Activated CD8-positive, alpha-beta T cell treated with anti-CD3 and anti-CD28 coated beads, Interleukin-2, amount 10 ng/mL, durations not matched to agents 7 days and 5 days (primary cell): Measurements from ENCODE around the gene APOH. TPM values are rescaled to one million over a fixed set of nuclear protein-coding genes. Genes with fewer than 3 reads are reported as not detected.

Experiments
- ATAC-seq: fragments of 150-1000 bp; cut with Tn5 transposase; one replicate; pipeline ENCODE4 v1.10.0; 2021; ENCODE audit warnings: moderate library complexity
- CTCF ChIA-PET: fragments of 350-600 bp; sonication (Branson Sonifier 250); formaldehyde crosslinking; loops from one replicate; lab custom pipeline; 2021; ENCODE audit warnings: antibody characterized with exemption; lab: Charles Lee
- POLR2A ChIA-PET: fragments of 350-600 bp; sonication (Branson Sonifier 250); formaldehyde crosslinking; loops from one replicate; lab custom pipeline; 2021; ENCODE audit warnings: antibody characterized with exemption; lab: Charles Lee
- DNase-seq: peaks from one replicate; pipeline ENCODE4 v3.0.0-alpha.2; 2020
- H3K27ac Mint-ChIP-seq: one replicate; pipeline ENCODE4 v1.8.0; 2021; ENCODE audit warnings: mild to moderate bottlenecking, mixed read lengths
- H3K27me3 Mint-ChIP-seq: one replicate; pipeline ENCODE4 v1.8.0; 2021; ENCODE audit warnings: low read depth, mixed read lengths
- H3K36me3 Mint-ChIP-seq: one replicate; pipeline ENCODE4 v1.8.0; 2021; ENCODE audit warnings: low read depth, mixed read lengths
- H3K4me1 Mint-ChIP-seq: one replicate; pipeline ENCODE4 v1.8.0; 2021; ENCODE audit warnings: low read depth, mixed read lengths
- H3K4me3 Mint-ChIP-seq: one replicate; pipeline ENCODE4 v1.8.0; 2021; ENCODE audit warnings: mild to moderate bottlenecking, mixed read lengths
- H3K9me3 Mint-ChIP-seq: one replicate; pipeline ENCODE4 v1.8.0; 2022; ENCODE audit warnings: mixed read lengths; ENCODE audit not compliant: insufficient read depth
- total RNA-seq, 2 experiments: library from RNA; stranded (reverse); gene quantifications; one replicate each; pipeline ENCODE4 v1.2.3, GENCODE V29; 2021

APOH gene
- total RNA-seq, 2 experiments from 2014 or later, result not detected

DNA sequence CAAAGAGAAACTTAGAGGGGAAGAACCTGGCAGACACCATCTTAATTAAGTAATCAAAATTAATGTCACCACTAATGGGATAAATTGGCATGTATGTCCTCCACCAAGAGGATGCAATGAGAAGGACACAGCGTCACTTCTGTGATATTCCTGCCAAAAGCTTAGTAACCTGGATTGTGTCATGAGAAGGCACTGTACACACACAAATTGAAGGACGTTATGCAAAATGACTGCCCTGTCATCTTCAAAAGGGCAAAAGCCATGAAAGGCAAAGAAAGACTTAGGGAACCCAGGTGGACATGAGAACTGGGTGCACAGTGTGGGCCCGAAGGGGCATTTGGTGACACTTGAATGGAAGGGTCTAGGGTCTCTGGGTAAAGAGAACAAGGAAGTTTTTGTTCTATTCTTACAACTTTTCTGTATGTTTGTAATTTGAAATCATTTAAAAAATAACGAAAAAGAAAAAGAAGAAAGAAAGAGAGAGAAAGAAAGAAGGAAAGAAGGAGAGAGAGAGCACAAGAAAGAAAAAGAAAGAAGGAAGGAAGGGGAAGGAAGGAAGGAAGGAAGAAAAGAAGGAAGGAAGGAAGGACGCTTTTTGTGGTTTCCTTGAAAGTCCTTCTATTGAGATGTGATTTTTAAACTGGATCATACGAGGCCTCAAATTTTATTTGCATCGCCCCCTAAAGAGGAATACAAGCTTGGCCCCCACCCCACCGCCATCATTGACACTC is 4.0 kb upstream of the APOH start:
- ATAC-seq, result no peak
- H3K36me3 Mint-ChIP-seq, result no peaks in the 10 kb centered on the region
- DNase-seq, result no peak
- H3K4me3 Mint-ChIP-seq, result no peak overlapping the region
- ChIA-PET CTCF (no interaction called here), POLR2A (no interaction called here)
- peaks cover 15% of the 10 kb centered on the region for H3K27me3 Mint-ChIP-seq
- no peak overlapping the region for H3K27ac Mint-ChIP-seq
- peaks cover 4% of the 10 kb centered on the region for H3K4me1 Mint-ChIP-seq
- H3K9me3 Mint-ChIP-seq, result no peaks in the 10 kb centered on the region

DNA sequence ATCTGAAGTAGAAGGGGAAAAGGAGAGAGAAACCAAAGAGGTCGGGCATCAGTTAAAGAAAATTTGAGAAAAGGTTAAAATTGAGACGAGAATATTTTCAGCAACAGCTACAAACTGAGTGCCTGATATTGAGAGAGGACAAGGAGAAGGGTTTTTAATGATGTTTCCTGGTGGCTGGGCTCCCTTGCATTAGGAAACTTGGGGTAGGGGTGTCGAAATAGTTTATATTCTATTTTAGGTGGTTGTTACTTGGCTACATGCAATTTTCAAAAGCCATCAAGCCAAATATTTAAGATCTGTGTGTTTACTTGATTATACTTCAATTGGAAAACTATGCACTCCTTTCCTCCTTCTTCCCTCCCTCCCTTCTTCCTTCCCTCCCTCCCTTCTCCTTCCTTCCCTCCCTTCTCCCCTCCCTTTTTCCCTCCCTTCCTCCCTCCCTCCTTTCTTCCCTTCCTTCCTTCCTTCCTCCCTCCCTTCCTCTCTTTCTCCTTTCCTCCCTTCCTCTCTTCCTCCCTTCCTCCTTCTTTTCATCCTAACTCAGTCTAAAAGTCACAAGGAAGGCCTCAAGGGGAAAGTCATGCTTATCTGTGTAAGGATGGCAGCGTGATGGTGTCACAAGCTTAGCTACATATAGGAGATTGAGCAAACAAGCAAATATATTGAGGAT is 1.8 kb upstream of the APOH start:
- peaks cover 16% of the 10 kb centered on the region for H3K27me3 Mint-ChIP-seq
- H3K4me3 Mint-ChIP-seq, result no peak overlapping the region
- no peaks in the 10 kb centered on the region for H3K36me3 Mint-ChIP-seq
- DNase-seq (no peak), ATAC-seq (no peak)
- no peaks in the 10 kb centered on the region for H3K9me3 Mint-ChIP-seq
- CTCF ChIA-PET, result interaction anchor here (1.5 kb wide), 1 partner anchor 31 kb away, joined by 3 read pairs; no protein-coding TSS in a partner anchor
- no peak overlapping the region for H3K27ac Mint-ChIP-seq
- POLR2A ChIA-PET, result no interaction called here
- H3K4me1 Mint-ChIP-seq, result peaks cover 4% of the 10 kb centered on the region

DNA sequence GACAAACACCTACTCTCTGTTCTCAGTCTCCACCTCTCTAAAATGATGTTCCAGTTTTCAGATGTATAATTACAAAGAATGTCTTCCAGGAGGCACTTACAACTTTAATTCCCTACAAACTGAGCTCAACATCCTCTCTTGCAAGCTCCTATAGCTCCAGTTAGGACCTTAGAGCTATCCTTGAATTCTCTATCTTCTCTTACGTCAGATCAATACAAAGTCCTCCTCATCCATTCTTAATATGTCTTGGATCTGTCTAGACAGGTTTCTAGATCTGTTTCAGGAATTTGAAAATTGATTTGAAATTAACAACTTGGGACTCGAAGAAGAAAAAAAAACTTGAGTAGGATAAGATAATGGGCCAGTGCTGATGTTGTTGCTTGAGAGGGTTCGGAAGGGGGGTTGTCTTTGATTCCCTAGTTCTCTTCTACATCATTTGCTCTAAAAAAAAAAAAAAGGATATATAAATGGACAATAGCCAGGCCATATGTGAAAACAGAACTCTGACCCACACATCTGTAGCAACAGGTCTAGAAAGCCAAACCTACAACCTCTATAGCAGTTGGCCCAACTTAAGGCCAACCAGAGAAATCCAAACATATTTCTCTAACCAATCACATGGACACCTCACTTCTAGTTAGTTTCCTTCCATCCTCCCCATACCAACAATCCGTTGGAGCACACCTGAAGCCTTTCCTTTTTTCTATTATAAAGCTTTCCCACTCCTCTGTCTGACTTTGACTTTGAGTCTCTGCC is 746 bp upstream of the APOH start:
- H3K27ac Mint-ChIP-seq, result no peak overlapping the region
- H3K27me3 Mint-ChIP-seq, result peaks cover 19% of the 10 kb centered on the region
- no peak for DNase-seq
- CTCF ChIA-PET, result interaction anchor here (1.5 kb wide), 1 partner anchor 30 kb away, joined by 3 read pairs; no protein-coding TSS in a partner anchor
- no peaks in the 10 kb centered on the region for H3K36me3 Mint-ChIP-seq
- H3K4me3 Mint-ChIP-seq, result no peak overlapping the region
- no peaks in the 10 kb centered on the region for H3K9me3 Mint-ChIP-seq
- ATAC-seq, result no peak
- peaks cover 4% of the 10 kb centered on the region for H3K4me1 Mint-ChIP-seq
- POLR2A ChIA-PET, result interaction anchor here (0.7 kb wide), 1 partner anchor 1305 kb away, joined by 4 read pairs; no protein-coding TSS in a partner anchor

DNA sequence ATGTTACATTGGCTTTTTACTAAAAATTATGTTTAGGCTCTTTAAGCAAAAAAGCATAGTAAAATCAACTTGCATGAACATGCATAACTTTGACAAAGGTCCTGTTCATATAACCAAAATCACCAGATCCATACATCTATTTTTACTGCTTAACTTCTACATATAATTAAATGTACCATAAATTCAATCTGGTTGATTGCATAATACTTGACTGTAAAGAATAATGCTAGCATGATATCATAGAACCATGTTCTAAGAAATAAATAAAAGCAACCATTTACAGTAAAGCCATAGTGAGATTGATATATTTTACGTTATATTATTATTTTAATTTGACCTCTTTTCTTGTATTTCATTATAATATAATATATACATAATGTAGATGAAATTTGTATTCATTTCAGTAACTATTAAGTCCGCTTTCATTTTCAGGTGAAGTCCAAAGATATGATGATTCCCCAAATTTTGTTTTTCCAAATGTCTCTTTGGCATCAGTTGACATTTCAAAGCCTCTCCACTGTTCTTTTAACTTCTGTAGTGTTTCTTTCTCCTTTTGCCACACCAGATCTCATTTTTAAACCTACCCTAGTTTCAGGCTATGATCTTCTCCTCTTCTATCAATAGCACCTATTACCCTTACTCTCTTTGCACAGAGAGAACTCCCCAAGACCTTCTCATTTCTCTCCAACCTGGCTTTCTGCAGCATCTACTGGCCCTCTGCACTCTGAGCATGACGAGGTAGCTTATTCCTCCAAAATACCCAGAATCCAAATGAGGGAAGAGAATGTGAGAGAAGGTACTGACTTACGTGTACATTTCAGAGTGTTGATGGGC is 1.8 kb downstream of the APOH start:
- ChIA-PET CTCF (no interaction called here), POLR2A (no interaction called here)
- H3K27me3 Mint-ChIP-seq, result peaks cover 19% of the 10 kb centered on the region
- no peaks in the 10 kb centered on the region for H3K36me3 Mint-ChIP-seq
- H3K9me3 Mint-ChIP-seq, result no peaks in the 10 kb centered on the region
- H3K4me1 Mint-ChIP-seq, result no peaks in the 10 kb centered on the region
- ATAC-seq, result no peak
- no peak overlapping the region for H3K27ac Mint-ChIP-seq
- DNase-seq, result no peak
- no peak overlapping the region for H3K4me3 Mint-ChIP-seq

DNA sequence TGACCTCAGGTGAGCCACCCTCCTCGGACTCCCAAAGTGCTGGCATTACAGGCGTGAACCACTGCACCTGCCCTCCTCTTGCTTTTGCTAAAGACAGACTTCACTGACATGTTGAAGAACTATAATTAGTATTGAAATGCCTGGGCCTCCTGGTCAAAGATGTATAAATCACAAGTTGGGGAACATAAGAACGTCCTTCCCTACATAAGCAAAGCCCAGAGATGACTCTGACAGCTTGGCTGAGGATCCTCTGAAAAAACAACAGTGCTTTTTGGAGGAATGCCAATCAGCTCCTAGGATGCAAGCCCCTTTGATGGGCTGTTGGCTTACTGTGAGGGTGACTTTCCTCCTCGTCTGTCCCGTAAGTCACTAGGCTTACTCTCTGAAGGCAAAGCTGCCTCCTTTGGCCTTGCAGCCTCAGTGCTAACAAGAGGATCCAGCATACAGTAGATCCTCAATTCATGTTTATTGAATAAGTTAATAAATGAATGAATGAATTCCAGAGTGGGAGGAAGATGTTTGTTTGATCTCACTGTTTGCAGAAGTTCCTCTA is 6.3 kb downstream of the APOH start:
- ChIA-PET CTCF (no interaction called here), POLR2A (no interaction called here)
- Mint-ChIP-seq H3K4me3 (no peak overlapping the region), H3K27me3 (peaks cover 16% of the 10 kb centered on the region), H3K27ac (no peak overlapping the region), H3K36me3 (no peaks in the 10 kb centered on the region), H3K4me1 (no peaks in the 10 kb centered on the region), H3K9me3 (no peaks in the 10 kb centered on the region)
- ATAC-seq (no peak), DNase-seq (no peak)

DNA sequence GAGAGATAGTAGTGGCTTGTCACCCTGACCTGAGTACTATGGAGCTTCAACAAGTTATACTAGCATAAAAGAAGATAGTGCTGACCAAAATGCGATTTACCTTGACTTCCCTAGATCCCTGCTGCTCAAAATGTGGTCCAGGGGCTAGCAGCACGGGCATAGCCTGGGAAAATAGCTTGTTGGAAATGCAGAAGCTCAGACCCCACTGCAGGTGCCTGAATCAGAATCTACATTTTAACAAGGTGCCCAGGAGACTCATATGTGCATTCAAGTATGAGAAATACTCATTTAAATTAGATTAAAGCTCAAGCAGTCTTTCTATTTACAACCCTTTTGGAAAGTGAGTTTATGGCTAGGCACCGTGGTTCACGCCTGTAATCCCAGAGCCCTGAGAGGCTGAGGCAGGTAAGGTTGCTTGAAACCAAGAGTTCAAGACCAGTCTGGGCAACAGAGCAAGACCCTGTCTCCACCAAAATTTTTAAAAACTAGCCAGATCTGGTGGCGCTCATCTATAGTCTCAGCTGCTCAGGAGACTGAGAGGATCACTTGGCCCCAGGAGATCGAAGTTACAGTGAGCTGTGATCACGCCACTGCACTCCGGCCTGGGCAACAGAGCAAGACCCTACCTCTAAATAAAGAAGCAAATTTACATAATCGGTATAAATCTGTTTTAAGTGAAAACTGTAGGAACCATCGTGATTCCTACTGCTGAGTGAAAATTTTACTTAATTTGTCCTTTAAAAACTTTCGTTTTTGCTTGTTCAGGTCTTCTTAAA is 7.3 kb downstream of the APOH start:
- H3K4me1 Mint-ChIP-seq, result no peaks in the 10 kb centered on the region
- H3K9me3 Mint-ChIP-seq, result no peaks in the 10 kb centered on the region
- no peaks in the 10 kb centered on the region for H3K36me3 Mint-ChIP-seq
- H3K27me3 Mint-ChIP-seq, result peaks cover 13% of the 10 kb centered on the region
- ChIA-PET POLR2A (no interaction called here), CTCF (no interaction called here)
- DNase-seq (no peak), ATAC-seq (no peak)
- H3K27ac Mint-ChIP-seq, result no peak overlapping the region
- H3K4me3 Mint-ChIP-seq, result no peak overlapping the region

DNA sequence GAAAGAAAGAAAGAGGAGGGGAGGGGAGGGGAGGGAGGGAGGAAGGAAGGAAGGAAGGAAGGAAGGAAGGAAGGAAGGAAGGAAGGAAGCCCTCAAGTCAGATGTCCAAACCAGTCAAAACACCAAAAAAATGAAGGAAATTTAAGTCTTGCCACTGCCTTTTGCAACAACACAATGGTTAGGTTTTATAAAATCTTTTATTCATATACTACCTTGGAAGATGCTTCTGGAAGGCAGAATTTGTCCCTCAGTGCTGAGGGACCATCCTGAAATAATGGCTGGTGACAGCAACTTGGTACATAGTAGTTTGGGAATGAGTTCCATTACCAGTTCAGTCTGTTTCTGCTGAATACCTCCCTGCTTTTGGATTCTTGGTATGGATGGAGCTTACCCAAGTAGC is 7.9 kb downstream of the APOH start:
- ChIA-PET CTCF (no interaction called here), POLR2A (no interaction called here)
- H3K27ac Mint-ChIP-seq, result no peak overlapping the region

DNA sequence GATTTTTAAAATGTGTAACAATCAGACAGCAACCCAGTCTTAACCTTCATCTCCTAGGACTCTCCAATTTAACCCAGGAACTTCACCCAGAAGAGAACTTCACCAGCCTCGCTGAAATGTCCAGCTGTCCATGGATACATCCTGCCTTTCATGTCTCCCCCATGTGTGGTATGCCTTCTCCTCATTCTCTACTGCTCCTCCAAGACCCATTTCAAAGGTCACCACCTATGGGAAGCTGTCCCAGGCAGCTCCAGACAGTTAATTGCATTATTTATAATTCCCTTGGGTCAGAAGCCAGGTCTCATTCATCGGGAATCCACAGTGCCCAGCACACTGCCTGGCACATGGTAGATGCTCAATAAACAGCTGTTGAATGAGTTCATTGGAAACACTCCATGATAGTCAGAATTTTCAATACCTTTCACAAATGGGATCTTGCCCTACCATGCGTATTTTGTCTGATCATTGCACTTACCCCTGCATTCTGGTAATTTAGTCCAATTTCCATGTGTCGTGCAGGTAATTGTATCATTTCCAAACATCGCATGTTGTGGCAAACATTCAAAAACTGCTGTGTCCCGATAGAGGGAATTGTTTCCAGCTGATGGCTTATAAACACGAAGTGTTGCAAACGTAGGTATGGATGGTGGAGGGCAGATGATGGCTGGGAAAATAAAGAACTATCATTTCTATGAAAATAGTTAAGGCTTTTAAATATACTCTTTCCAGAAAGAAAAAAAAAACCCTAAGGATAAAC is 9.0 kb downstream of the APOH start:
- CTCF ChIA-PET, result no interaction called here

More for the DNA sequence above, 7.9 kb downstream of the APOH start:
- Mint-ChIP-seq H3K36me3 (no peaks in the 10 kb centered on the region), H3K27me3 (peaks cover 16% of the 10 kb centered on the region), H3K4me1 (no peaks in the 10 kb centered on the region), H3K4me3 (no peak overlapping the region), H3K9me3 (no peaks in the 10 kb centered on the region)
- no peak for ATAC-seq
- no peak for DNase-seq

DNA sequence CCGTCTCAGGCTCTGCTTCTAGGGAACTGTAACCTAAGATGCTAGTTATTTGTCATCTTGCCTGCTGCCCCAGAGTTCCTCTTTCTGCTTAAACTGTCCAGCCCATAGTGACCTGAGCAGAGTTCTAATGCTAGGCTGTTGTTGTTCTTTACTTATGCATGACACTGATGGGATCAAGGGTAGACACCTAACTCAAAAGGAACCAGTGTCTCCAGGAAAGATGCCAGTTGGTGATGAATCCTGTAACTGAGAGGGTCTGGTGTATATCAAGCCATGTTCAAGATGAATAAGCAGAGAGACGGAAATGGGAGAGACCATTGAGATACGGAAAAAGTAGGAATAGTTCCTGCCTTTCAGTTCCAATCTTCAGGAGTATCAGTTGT is 13.7 kb downstream of the APOH start:
- POLR2A ChIA-PET, result no interaction called here
- H3K4me3 Mint-ChIP-seq, result no peak overlapping the region
- H3K27ac Mint-ChIP-seq, result no peak overlapping the region
- H3K36me3 Mint-ChIP-seq, result no peaks in the 10 kb centered on the region
- no peaks in the 10 kb centered on the region for H3K9me3 Mint-ChIP-seq
- H3K4me1 Mint-ChIP-seq, result no peaks in the 10 kb centered on the region
- ATAC-seq (no peak), DNase-seq (no peak)
- CTCF ChIA-PET, result no interaction called here
- peaks cover 32% of the 10 kb centered on the region for H3K27me3 Mint-ChIP-seq

More for the DNA sequence above, 9.0 kb downstream of the APOH start:
- H3K4me1 Mint-ChIP-seq, result no peaks in the 10 kb centered on the region
- no peak overlapping the region for H3K4me3 Mint-ChIP-seq
- POLR2A ChIA-PET, result no interaction called here
- peaks cover 21% of the 10 kb centered on the region for H3K27me3 Mint-ChIP-seq
- H3K36me3 Mint-ChIP-seq, result no peaks in the 10 kb centered on the region
- DNase-seq, result no peak
- no peak for ATAC-seq
- H3K27ac Mint-ChIP-seq, result no peak overlapping the region
- no peaks in the 10 kb centered on the region for H3K9me3 Mint-ChIP-seq

DNA sequence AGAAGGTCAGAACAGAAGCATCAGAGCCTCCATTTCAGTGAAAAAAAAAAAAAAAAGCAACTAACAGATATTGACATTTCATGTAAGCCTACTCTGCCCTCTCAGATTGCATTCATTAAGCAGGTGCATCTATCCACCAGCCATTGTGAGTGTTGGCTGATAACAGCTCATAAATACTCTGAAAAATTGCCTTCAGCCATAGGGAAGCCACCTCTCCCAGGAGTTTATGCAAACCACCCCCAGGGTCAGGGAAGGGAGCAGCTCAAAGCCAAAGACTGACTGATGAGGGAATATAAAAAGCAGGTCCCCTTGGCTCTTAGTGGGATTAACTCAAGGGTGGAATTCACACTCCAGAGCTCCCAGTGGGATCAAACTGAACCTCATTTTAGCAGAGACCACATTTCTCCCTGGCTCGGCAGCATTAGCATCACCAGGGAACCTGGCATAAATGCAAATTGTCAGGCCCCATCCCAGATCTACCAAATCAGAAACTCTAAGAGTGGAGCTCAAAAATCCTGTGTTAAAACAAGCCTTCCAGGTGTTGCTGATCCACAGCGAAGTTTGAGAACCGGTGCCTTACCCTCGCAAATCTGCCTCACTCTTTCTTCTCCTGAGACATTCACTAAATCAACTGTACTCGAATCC is 14.2 kb downstream of the APOH start:
- Mint-ChIP-seq H3K4me3 (no peak overlapping the region), H3K9me3 (no peaks in the 10 kb centered on the region), H3K4me1 (no peaks in the 10 kb centered on the region), H3K27me3 (peaks cover 27% of the 10 kb centered on the region), H3K27ac (no peak overlapping the region), H3K36me3 (no peaks in the 10 kb centered on the region)
- no peak for ATAC-seq
- POLR2A ChIA-PET, result no interaction called here
- CTCF ChIA-PET, result interaction anchor here (0.6 kb wide), 1 partner anchor 165 kb away, joined by 3 read pairs; no protein-coding TSS in a partner anchor
- no peak for DNase-seq
